Large intestine (tissue), 1 donor: ENCODE measurements around the gene ASCL4. TPM values are rescaled to one million over a fixed set of nuclear protein-coding genes. Genes with fewer than 3 reads are reported as not detected.

Experiments
- polyA plus RNA-seq: library from polyadenylated mRNA; unstranded; fragments of 120-200 nt; gene quantifications from one replicate; pipeline ENCODE4 v1.2.1, GENCODE V29; 2013

Gene ASCL4
- polyA plus RNA-seq, 1 donor = 0.03 TPM

Other genes starting within 250 kb of the ASCL4 start
- 36.9 TPM for gene PWP1, start 88.9 kb upstream of the ASCL4 start, polyA plus RNA-seq
- gene PRDM4, start 13.6 kb upstream of the ASCL4 start, polyA plus RNA-seq = 29.8 TPM